HepG2 (cell line): Measurements from ENCODE around the gene ZNF839.

Experiments
- FOXJ3 ChIP-seq: sonication (generic); formaldehyde crosslinking; IDR thresholded peaks from 2 replicates; pipeline ENCODE4 v1.4.0; 2020; ENCODE audit warnings: missing genetic modification reagents, mild to moderate bottlenecking, borderline replicate concordance
- RNF2 ChIP-seq: fragments of 450-650 bp; conservative IDR thresholded peaks from 2 replicates; pipeline ENCODE4 v1.6.1; 2016; ENCODE audit warnings: low read depth
- U2AF1 ChIP-seq: fragments of 200-400 bp; formaldehyde crosslinking; optimal IDR thresholded peaks from 2 replicates; pipeline ENCODE3; 2017; ENCODE audit warnings: mild to moderate bottlenecking, low read depth, low read length
- ZNF317 ChIP-seq: sonication (generic); formaldehyde crosslinking; IDR thresholded peaks from 2 replicates; pipeline ENCODE4 v1.5.0; 2020; ENCODE audit warnings: mild to moderate bottlenecking, missing genetic modification reagents

- no peak for TF ChIP-seq ZNF317 (CRISPR knock-in tag)
- TF ChIP-seq RNF2: no peak
- no peak for TF ChIP-seq U2AF1
- TF ChIP-seq FOXJ3: no peak
These were observed 13.8 kb downstream of the ZNF839 start for GRCh38 chr14:102333390-102333789.
